HepG2 (cell line): ENCODE measurements around the gene AAR2. TPM values are rescaled to one million over a fixed set of nuclear protein-coding genes. Genes with fewer than 3 reads are reported as not detected.

Source experiments
- ATAC-seq: fragments of 200-7000 bp; cut with Tn5 transposase; 3 replicates; pipeline ENCODE4 v1.9.1; 2020; ENCODE audit warnings: mild to moderate bottlenecking, moderate library complexity
- BruUV-seq: library from RNA; stranded (reverse); fragments of 400-500 nt; replicated peaks from 2 replicates; lab custom pipeline; 2021; lab: Mats Ljungman, UMichigan
- CTCF ChIA-PET: fragments of 300-600 bp; formaldehyde crosslinking; extraction: SDS; loops from one replicate; lab custom pipeline; 2021; ENCODE audit warnings: low total read pairs, inconsistent platforms, low intra/inter-chr PET ratio; lab: Yijun Ruan, JAX
- POLR2A ChIA-PET: fragments of 350-600 bp; sonication (Branson Sonifier 250); formaldehyde crosslinking; loops from one replicate; lab custom pipeline; 2020; ENCODE audit warnings: antibody characterized with exemption, inconsistent platforms; lab: Yijun Ruan, JAX
- DNase-seq: peaks from one replicate; pipeline ENCODE4 v3.0.0-alpha.2; 2015; ENCODE audit warnings: low spot score
- FAIRE-seq: peaks from 3 replicates; lab custom pipeline; 2011; peaks lifted over from hg19 to GRCh38; lab: Jason Lieb, UNC
- H2AFZ ChIP-seq: one replicate; pipeline ENCODE4 v1.6.1; 2011; ENCODE audit warnings: low read length, inconsistent platforms
- H3K27ac ChIP-seq: fragments of 300-600 bp; 3 replicates; pipeline ENCODE4 v1.8.0; 2011; ENCODE audit warnings: mixed run types, mild to moderate bottlenecking, mixed read lengths, low read length, inconsistent platforms; ENCODE audit not compliant: insufficient read depth; ENCODE audit errors: extremely low read length
- H3K27me3 ChIP-seq, 2 experiments: fragments of 200-600 bp in 1 of 2; 2 replicates in 1 of 2; 3 replicates in 1 of 2; pipeline versions ENCODE4 v1.6.0 to v1.8.0; 2011; ENCODE audit warnings: low read length in 2 of 2, mild to moderate bottlenecking in 2 of 2, moderate library complexity in 2 of 2, inconsistent platforms in 1 of 2; ENCODE audit not compliant: insufficient read depth in 2 of 2, control insufficient read depth in 1 of 2
- H3K36me3 ChIP-seq, 2 experiments: fragments of 200-600 bp in 1 of 2; replicated peaks in 1 of 2; 2 replicates in 1 of 2; 3 replicates in 1 of 2; pipeline versions ENCODE4 v1.5.1 to v1.8.0; 2011; ENCODE audit warnings: low read length in 2 of 2, inconsistent platforms in 1 of 2; ENCODE audit not compliant: insufficient read depth in 2 of 2, control insufficient read depth in 1 of 2
- H3K4me1 ChIP-seq: 2 replicates; pipeline ENCODE4 v1.5.1; 2012; ENCODE audit warnings: low read length, inconsistent platforms; ENCODE audit not compliant: insufficient read depth
- H3K4me2 ChIP-seq: 2 replicates; pipeline ENCODE4 v1.6.0; 2011; ENCODE audit warnings: low read depth, low read length, inconsistent platforms
- H3K4me3 ChIP-seq, 3 experiments: fragments of 200-600 bp in 1 of 3; sonication (generic), shearing (Covaris generic) in 1 of 3; replicated peaks in 1 of 3; 2 replicates each; pipeline ENCODE4 v1.5.1; 2011 to 2016; ENCODE audit warnings: low read length in 3 of 3, inconsistent platforms in 2 of 3, low read depth in 2 of 3, mild to moderate bottlenecking in 2 of 3, control low read depth in 1 of 3, mixed read lengths in 1 of 3; ENCODE audit not compliant: insufficient read depth in 1 of 3
- H3K79me2 ChIP-seq: one replicate; pipeline ENCODE4 v1.6.1; 2011; ENCODE audit warnings: low read length, inconsistent platforms; ENCODE audit not compliant: insufficient read depth
- H3K9ac ChIP-seq: 2 replicates; pipeline ENCODE4 v1.6.0; 2011; ENCODE audit warnings: mild to moderate bottlenecking, low read depth, low read length, inconsistent platforms; ENCODE audit not compliant: insufficient read depth
- H3K9me3 ChIP-seq: 2 replicates; pipeline ENCODE4 v1.5.1; 2012; ENCODE audit warnings: mild to moderate bottlenecking, low read length
- H4K20me1 ChIP-seq: 2 replicates; pipeline ENCODE4 v1.6.0; 2011; ENCODE audit warnings: inconsistent platforms, mild to moderate bottlenecking, low read length, moderate library complexity; ENCODE audit not compliant: insufficient read depth
- BRD4 ChIP-seq: sonication (generic); formaldehyde crosslinking; IDR thresholded peaks from 2 replicates; pipeline ENCODE4 v1.4.0; 2020; ENCODE audit warnings: missing genetic modification reagents
- CEBPB ChIP-seq: IDR thresholded peaks from 2 replicates; pipeline ENCODE4 v1.6.1; 2011; ENCODE audit warnings: low read depth, low read length, improper control_type of control experiment, borderline replicate concordance
- ETV6 ChIP-seq: sonication (generic); formaldehyde crosslinking; conservative IDR thresholded peaks from 2 replicates; pipeline ENCODE4 v1.4.0; 2020; ENCODE audit warnings: missing genetic modification reagents
- RXRA ChIP-seq: sonication (generic); formaldehyde crosslinking; IDR thresholded peaks from 2 replicates; pipeline ENCODE4 v1.5.1; 2020; ENCODE audit warnings: missing genetic modification reagents
- ZBTB25 ChIP-seq: IDR thresholded peaks from 2 replicates; pipeline ENCODE4 v1.6.1; 2018; ENCODE audit warnings: missing genetic modification reagents
- ZFP36L2 ChIP-seq: sonication (generic); formaldehyde crosslinking; IDR thresholded peaks from 2 replicates; pipeline ENCODE4 v1.4.0; 2020; ENCODE audit warnings: missing genetic modification reagents
- ZKSCAN1 ChIP-seq: fragments of 150-350 bp; IDR thresholded peaks from 2 replicates; pipeline ENCODE4 v1.6.1; 2014; ENCODE audit warnings: low read length
- ZNF224 ChIP-seq: sonication (generic); formaldehyde crosslinking; IDR thresholded peaks from 2 replicates; pipeline ENCODE4 v1.5.0; 2020; ENCODE audit warnings: mild to moderate bottlenecking, missing genetic modification reagents
- ZNF24 ChIP-seq: fragments of 450-650 bp; IDR thresholded peaks from 2 replicates; pipeline ENCODE4 v1.6.1; 2017; ENCODE audit warnings: antibody characterized with exemption, mild to moderate bottlenecking
- ZNF512B ChIP-seq: sonication (generic); formaldehyde crosslinking; IDR thresholded peaks from 2 replicates; pipeline ENCODE4 v1.5.1; 2020; ENCODE audit warnings: missing genetic modification reagents, mild to moderate bottlenecking, borderline replicate concordance
- ZNF547 ChIP-seq: sonication (generic); formaldehyde crosslinking; IDR thresholded peaks from 2 replicates; pipeline ENCODE4 v1.5.1; 2020; ENCODE audit warnings: mild to moderate bottlenecking, missing genetic modification reagents
- ZNF629 ChIP-seq: sonication (generic); formaldehyde crosslinking; conservative IDR thresholded peaks from 2 replicates; pipeline ENCODE4 v1.5.0; 2020; ENCODE audit warnings: missing genetic modification reagents
- ZNF674 ChIP-seq: sonication (generic); formaldehyde crosslinking; IDR thresholded peaks from 2 replicates; pipeline ENCODE4 v1.5.0; 2020; ENCODE audit warnings: low read depth, mild to moderate bottlenecking, missing genetic modification reagents
- WGBS: methylation state at CpG from one replicate; pipeline ENCODE4 v1.1.6; 2017; ENCODE audit warnings: low lambda C conversion rate; 5-methylcytosine and 5-hydroxymethylcytosine counted together
- in situ Hi-C: cut with HindIII; loops from 2 replicates; pipeline ENCODE4 v1.10.0; 2017; ENCODE audit warnings: low pct_unique_long_range_greater_than_20kb; ENCODE audit not compliant: extremely low pct_ligation_motif_present
- intact Hi-C: fragments of 100-400 bp; cut with micrococcal nuclease; formaldehyde crosslinking; loops from one replicate; pipeline ENCODE4 v1.10.0; 2022; ENCODE audit not compliant: unreplicated experiment
- polyA plus RNA-seq, 8 experiments: library from polyadenylated mRNA; depleted of rRNA in 3 of 8; stranded (reverse) in 7 of 8; unstranded in 1 of 8; fragments of >200 nt; fragmentation: Illumina TruSeq in 4 of 8; extraction: Trizol in 4 of 8; gene quantifications; 2 replicates each; pipeline versions ENCODE4 v1.2.1 to v1.2.3, GENCODE V29; 2011 to 2016; ENCODE audit warnings: low read depth in 4 of 8, missing spikeins in 1 of 8, mixed read lengths in 1 of 8; ENCODE audit not compliant: insufficient read depth in 1 of 8
- total RNA-seq, 5 experiments: library from RNA; depleted of rRNA; stranded (reverse); fragments of >200 nt; fragmentation: Illumina TruSeq; extraction: Trizol; gene quantifications; 2 replicates each; pipeline ENCODE4 v1.2.3, GENCODE V29; 2016; ENCODE audit warnings: low read depth in 1 of 5

The AAR2 gene
- total and polyA plus RNA-seq, 2 of the 13 experiments (the other 11 are each of a cell fraction or from before 2014, with no cell fraction given), result 45.2 to 46.2 TPM

- WGBS, result 40% methylated on average over 11 of the region's 11 CpGs
- BruUV-seq, result no TSS peak
- Histone ChIP-seq H4K20me1 (no peaks in the 10 kb centered on the region), H3K79me2 (no peaks in the 10 kb centered on the region), H3K36me3 (no peaks in the 10 kb centered on the region), H3K4me3 (no peak overlapping the region), H3K9ac (no peak overlapping the region), H3K4me2 (no peak overlapping the region), H3K4me1 (no peaks in the 10 kb centered on the region), H2AFZ (no peak overlapping the region), H3K9me3 (no peaks in the 10 kb centered on the region), H3K27me3 (peaks cover 2 to 20% of the 10 kb centered on the region in 2 experiments; a peak in 3 of 5 replicates), H3K27ac (no peak overlapping the region)
- DNase-seq (no peak), FAIRE-seq (no peak), ATAC-seq (no peak)
- CTCF ChIA-PET, result no interaction called here
- POLR2A ChIA-PET, result no interaction called here
- TF ChIP-seq CEBPB (no peak), BRD4 (CRISPR knock-in tag) (no peak), RXRA (0 out of 2 replicates have a peak, but pooled peaks have one; percentile 22), ZKSCAN1 (peak; percentile 63; the same call in 1 of the 2 replicates), ZNF547 (CRISPR knock-in tag) (no peak)
- in situ Hi-C loops, result no loop called here
- intact Hi-C loops, result no loop called here
Observed at GRCh38 chr20:36298795-36299339, 62.6 kb downstream of the AAR2 start.

- Histone ChIP-seq H3K27me3 (peaks cover 2 to 24% of the 10 kb centered on the region in 2 experiments; a peak in 3 of 5 replicates), H3K27ac (no peak overlapping the region), H3K79me2 (no peaks in the 10 kb centered on the region), H3K36me3 (no peaks in the 10 kb centered on the region), H2AFZ (no peak overlapping the region), H3K9me3 (no peaks in the 10 kb centered on the region), H3K9ac (no peak overlapping the region), H3K4me1 (no peaks in the 10 kb centered on the region), H3K4me2 (no peak overlapping the region), H3K4me3 (no peak overlapping the region), H4K20me1 (no peaks in the 10 kb centered on the region)
- DNase-seq (no peak), ATAC-seq (no peak), FAIRE-seq (no peak)
- in situ Hi-C loops (no loop called here), intact Hi-C loops (no loop called here)
- 40% methylated on average over 4 of the region's 4 CpGs for WGBS
- TF ChIP-seq ZBTB25 (CRISPR knock-in tag) (no peak), ZNF512B (CRISPR knock-in tag) (no peak), ZNF224 (CRISPR knock-in tag) (no peak), ETV6 (CRISPR knock-in tag) (no peak), ZNF629 (peak; percentile 73), ZNF674 (CRISPR knock-in tag) (no peak), ZNF24 (peak; percentile 86), ZFP36L2 (CRISPR knock-in tag) (no peak)
- ChIA-PET CTCF (no interaction called here), POLR2A (no interaction called here)
- BruUV-seq, result no TSS peak
Observed at GRCh38 chr20:36299459-36299858, 63.2 kb downstream of the AAR2 start.
